B cell (primary cell): Measurements from ENCODE around the gene URB1. TPM values are rescaled to one million over a fixed set of nuclear protein-coding genes. Genes with fewer than 3 reads are reported as not detected.

Experiments
- ATAC-seq: fragments of 200-7000 bp; cut with Tn5 transposase; one replicate; pipeline ENCODE4 v1.10.0; 2021; ENCODE audit warnings: low read depth, mild to moderate bottlenecking, moderate number of reproducible peaks, moderate library complexity
- CTCF ChIA-PET: fragments of 350-600 bp; sonication (Branson Sonifier 250); formaldehyde crosslinking; loops from one replicate; lab custom pipeline; 2021; ENCODE audit warnings: antibody characterized with exemption, inconsistent platforms; lab: Charles Lee
- POLR2A ChIA-PET: fragments of 350-600 bp; sonication (Branson Sonifier 250); formaldehyde crosslinking; loops from one replicate; lab custom pipeline; 2021; ENCODE audit warnings: antibody characterized with exemption; lab: Charles Lee
- DNase-seq: peaks from one replicate; pipeline ENCODE4 v3.0.0; 2013
- H2AFZ ChIP-seq: 2 replicates; pipeline ENCODE4 v1.6.1; 2012; ENCODE audit warnings: mild to moderate bottlenecking, low read depth, low read length; ENCODE audit not compliant: insufficient read depth, poor library complexity, severe bottlenecking
- H3K27ac ChIP-seq, 2 donors: 1 replicate in 1 of 2; 2 replicates in 1 of 2; pipeline ENCODE4 v1.5.1; 2012 to 2013; ENCODE audit warnings: low read length in 2 of 2, mild to moderate bottlenecking in 2 of 2, moderate library complexity in 1 of 2
- H3K27me3 ChIP-seq, 4 experiments: fragments of 200-600 bp in 1 of 4; sonication (generic) in 1 of 4; replicated peaks in 1 of 4; 1 replicate in 2 of 4; 2 replicates in 2 of 4; pipeline versions ENCODE4 v1.6.1 to v1.7.0; 2013 to 2016; ENCODE audit warnings: low read length in 3 of 4, mild to moderate bottlenecking in 2 of 4, mixed read lengths in 1 of 4, moderate library complexity in 1 of 4; ENCODE audit not compliant: insufficient read depth in 4 of 4, control insufficient read depth in 3 of 4; ENCODE audit errors: control extremely low read depth in 1 of 4
- H3K36me3 ChIP-seq, 2 experiments: replicated peaks in 1 of 2; 1 replicate in 1 of 2; 2 replicates in 1 of 2; pipeline versions ENCODE4 v1.6.1 to v1.7.1; 2013; ENCODE audit warnings: low read length in 1 of 2; ENCODE audit not compliant: insufficient read depth in 2 of 2, control insufficient read depth in 1 of 2; ENCODE audit errors: control extremely low read depth in 1 of 2, extremely low read depth in 1 of 2
- H3K4me1 ChIP-seq, 2 donors: fragments of 200-600 bp in 1 of 2; sonication (generic) in 1 of 2; 1 replicate in 1 of 2; 2 replicates in 1 of 2; pipeline versions ENCODE4 v1.5.1 to v1.6.1; 2013 to 2017; ENCODE audit warnings: low read length in 2 of 2; ENCODE audit not compliant: control insufficient read depth in 2 of 2, insufficient read depth in 2 of 2
- H3K4me2 ChIP-seq: replicated peaks from 2 replicates; pipeline ENCODE3; 2012; ENCODE audit warnings: mild to moderate bottlenecking, low read depth, low read length; ENCODE audit not compliant: poor library complexity, severe bottlenecking
- H3K4me3 ChIP-seq, 5 experiments: fragments of 200-600 bp in 1 of 5; sonication (generic) in 1 of 5; 1 replicate in 3 of 5; 2 replicates in 2 of 5; pipeline versions ENCODE4 v1.5.1 to v1.7.0; 2011 to 2016; ENCODE audit warnings: low read length in 4 of 5, mild to moderate bottlenecking in 4 of 5, low read depth in 2 of 5, control low read depth in 1 of 5, moderate library complexity in 1 of 5; ENCODE audit not compliant: insufficient read depth in 1 of 5; ENCODE audit errors: control extremely low read depth in 1 of 5, extremely low read depth in 1 of 5
- H3K79me2 ChIP-seq: fragments of 200-600 bp; sonication (generic); one replicate; pipeline ENCODE4 v1.6.0; 2016; ENCODE audit warnings: low read length; ENCODE audit not compliant: control insufficient read depth, insufficient read depth
- H3K9ac ChIP-seq: fragments of 200-600 bp; sonication (generic); 2 replicates; pipeline ENCODE4 v1.6.1; 2017; ENCODE audit warnings: mild to moderate bottlenecking, low read length, moderate library complexity
- H3K9me3 ChIP-seq, 3 donors: one replicate each; pipeline versions ENCODE4 v1.6.1 to v1.7.1; 2013; ENCODE audit warnings: low read length in 2 of 3; ENCODE audit not compliant: control insufficient read depth in 2 of 3, insufficient read depth in 1 of 3; ENCODE audit errors: control extremely low read depth in 1 of 3
- H4K20me1 ChIP-seq: 2 replicates; pipeline ENCODE4 v1.6.0; 2012; ENCODE audit warnings: mild to moderate bottlenecking, low read length; ENCODE audit not compliant: insufficient read depth, control insufficient read depth, poor library complexity, severe bottlenecking
- H3K27ac Mint-ChIP-seq: one replicate; pipeline ENCODE4 v1.8.0; 2021; ENCODE audit warnings: mixed read lengths
- H3K27me3 Mint-ChIP-seq: one replicate; pipeline ENCODE4 v1.8.0; 2021; ENCODE audit warnings: mixed read lengths
- H3K4me1 Mint-ChIP-seq: one replicate; pipeline ENCODE4 v1.8.0; 2021; ENCODE audit warnings: mixed read lengths
- H3K4me3 Mint-ChIP-seq: one replicate; pipeline ENCODE4 v1.8.0; 2021; ENCODE audit warnings: mixed read lengths
- H3K9me3 Mint-ChIP-seq: one replicate; pipeline ENCODE4 v1.8.0; 2022; ENCODE audit warnings: mixed read lengths; ENCODE audit not compliant: insufficient read depth
- EZH2 ChIP-seq: IDR thresholded peaks from 2 replicates; pipeline ENCODE4 v1.6.1; 2012; ENCODE audit warnings: borderline replicate concordance, low read depth, mild to moderate bottlenecking, moderate library complexity, low read length; ENCODE audit not compliant: insufficient read depth, poor library complexity, severe bottlenecking
- WGBS: methylation state at CpG from one replicate; pipeline ENCODE4 v1.1.5; 2013; ENCODE audit warnings: missing lambda C conversion rate; ENCODE audit not compliant: insufficient coverage; 5-methylcytosine and 5-hydroxymethylcytosine counted together
- intact Hi-C: fragments of 100-400 bp; cut with micrococcal nuclease; formaldehyde crosslinking; loops from one replicate; pipeline ENCODE4 v1.10.0; 2022
- polyA plus RNA-seq: library from polyadenylated mRNA; depleted of rRNA; stranded (reverse); fragments of >200 nt; gene quantifications from 2 replicates; pipeline ENCODE4 v1.2.3, GENCODE V29; 2012
- total RNA-seq, 2 donors: library from RNA; stranded (reverse); fragments of 120-200 nt in 1 of 2; gene quantifications; 1 replicate in 1 of 2; 2 replicates in 1 of 2; pipeline versions ENCODE4 v1.2.3 to v1.2.4, GENCODE V29; 2013 to 2022
- TF ChIP-seq, protein P1 (sequence below): fragments of 200-600 bp; IDR thresholded peaks from one replicate; pipeline ENCODE4 v1.8.0; 2022; ENCODE audit warnings: antibody characterized with exemption, mild to moderate bottlenecking

The URB1 gene
- total and polyA plus RNA-seq, 2 donors (not counting 1 experiment from before 2014, with no cell fraction given), result 4.7 to 15.2 TPM

- H3K36me3 ChIP-seq, result peaks cover 0 to 86% of the 10 kb centered on the region in 2 experiments
- Mint-ChIP-seq H3K27me3 (no peaks in the 10 kb centered on the region), H3K4me3 (no peak overlapping the region), H3K4me1 (no peaks in the 10 kb centered on the region), H3K27ac (no peak overlapping the region), H3K9me3 (no peaks in the 10 kb centered on the region)
- no peaks in the 10 kb centered on the region for H3K79me2 ChIP-seq
- H3K9me3 ChIP-seq, result no peaks in the 10 kb centered on the region
- H3K4me3 ChIP-seq, result no peak overlapping the region
- H3K27me3 ChIP-seq, result no peaks in the 10 kb centered on the region
- POLR2A ChIA-PET, result no interaction called here
- H3K9ac ChIP-seq, result no peak overlapping the region
- CTCF ChIA-PET, result no interaction called here
- DNase-seq (no peak), ATAC-seq (no peak)
- H3K4me1 ChIP-seq, result no peaks in the 10 kb centered on the region
- WGBS, result 97% methylated on average over 8 of the region's 8 CpGs
- H4K20me1 ChIP-seq, result no peaks in the 10 kb centered on the region
- no peak overlapping the region for H3K27ac ChIP-seq
- H3K4me2 ChIP-seq, result no peak overlapping the region
- no peak overlapping the region for H2AFZ ChIP-seq
- intact Hi-C loops, result no loop called here
- TF ChIP-seq, protein P1, sequence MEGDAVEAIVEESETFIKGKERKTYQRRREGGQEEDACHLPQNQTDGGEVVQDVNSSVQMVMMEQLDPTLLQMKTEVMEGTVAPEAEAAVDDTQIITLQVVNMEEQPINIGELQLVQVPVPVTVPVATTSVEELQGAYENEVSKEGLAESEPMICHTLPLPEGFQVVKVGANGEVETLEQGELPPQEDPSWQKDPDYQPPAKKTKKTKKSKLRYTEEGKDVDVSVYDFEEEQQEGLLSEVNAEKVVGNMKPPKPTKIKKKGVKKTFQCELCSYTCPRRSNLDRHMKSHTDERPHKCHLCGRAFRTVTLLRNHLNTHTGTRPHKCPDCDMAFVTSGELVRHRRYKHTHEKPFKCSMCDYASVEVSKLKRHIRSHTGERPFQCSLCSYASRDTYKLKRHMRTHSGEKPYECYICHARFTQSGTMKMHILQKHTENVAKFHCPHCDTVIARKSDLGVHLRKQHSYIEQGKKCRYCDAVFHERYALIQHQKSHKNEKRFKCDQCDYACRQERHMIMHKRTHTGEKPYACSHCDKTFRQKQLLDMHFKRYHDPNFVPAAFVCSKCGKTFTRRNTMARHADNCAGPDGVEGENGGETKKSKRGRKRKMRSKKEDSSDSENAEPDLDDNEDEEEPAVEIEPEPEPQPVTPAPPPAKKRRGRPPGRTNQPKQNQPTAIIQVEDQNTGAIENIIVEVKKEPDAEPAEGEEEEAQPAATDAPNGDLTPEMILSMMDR, result no peak
- TF ChIP-seq EZH2, result no peak
Observed at GRCh38 chr21:32353002-32353711, 39.7 kb downstream of the URB1 start.

- Mint-ChIP-seq H3K4me1 (no peaks in the 10 kb centered on the region), H3K4me3 (no peak overlapping the region), H3K9me3 (no peaks in the 10 kb centered on the region), H3K27ac (no peak overlapping the region), H3K27me3 (no peaks in the 10 kb centered on the region)
- peaks cover 0 to 89% of the 10 kb centered on the region in 2 experiments for H3K36me3 ChIP-seq
- no peak overlapping the region for H3K27ac ChIP-seq
- POLR2A ChIA-PET, result no interaction called here
- H3K9me3 ChIP-seq, result no peaks in the 10 kb centered on the region
- intact Hi-C loops, result no loop called here
- CTCF ChIA-PET, result no interaction called here
- TF ChIP-seq, protein P1, result no peak
- TF ChIP-seq EZH2, result no peak
- H3K27me3 ChIP-seq, result no peaks in the 10 kb centered on the region
- H3K79me2 ChIP-seq, result no peaks in the 10 kb centered on the region
- 96% methylated on average over 3 of the region's 7 CpGs for WGBS
- ATAC-seq (no peak), DNase-seq (no peak)
- H3K9ac ChIP-seq, result no peak overlapping the region
- no peak overlapping the region for H3K4me2 ChIP-seq
- no peak overlapping the region for H2AFZ ChIP-seq
- H3K4me3 ChIP-seq, result no peak overlapping the region
- H4K20me1 ChIP-seq, result no peaks in the 10 kb centered on the region
- no peaks in the 10 kb centered on the region for H3K4me1 ChIP-seq
Observed at GRCh38 chr21:32352526-32352925, 40.3 kb downstream of the URB1 start.
